Measurements from ENCODE around the gene PDE6B. TPM values are rescaled to one million over a fixed set of nuclear protein-coding genes. Genes with fewer than 3 reads are reported as not detected.

The PDE6B gene
- total RNA-seq, 1 donor from 2014 or later = 12.2 TPM

GRCh38 chr4:675036-675882 lies 49.9 kb downstream of the PDE6B start:
- Mint-ChIP-seq H3K4me3 (peak overlapping the region; percentile 91), H3K9me3 (no peaks in the 10 kb centered on the region), H3K4me1 (ENCODE audit: unreplicated experiment) (peaks cover 5% of the 10 kb centered on the region), H3K27ac (no peak overlapping the region), H3K27me3 (no peaks in the 10 kb centered on the region), H3K36me3 (peaks cover 8% of the 10 kb centered on the region)
- no peak for TF ChIP-seq CTCF (conservative IDR thresholded peaks at IDR 0.05)
- DNase-seq (ENCODE audit: extremely low spot score, unreplicated experiment) = no peak

- Mint-ChIP-seq H3K27me3 (no peaks in the 10 kb centered on the region), H3K4me1 (ENCODE audit: unreplicated experiment) (peaks cover 5% of the 10 kb centered on the region), H3K27ac (no peak overlapping the region), H3K4me3 (peak overlapping the region; percentile 91), H3K36me3 (peaks cover 4% of the 10 kb centered on the region), H3K9me3 (no peaks in the 10 kb centered on the region)
- DNase-seq (ENCODE audit: extremely low spot score, unreplicated experiment) = no peak
- no peak for TF ChIP-seq CTCF (conservative IDR thresholded peaks at IDR 0.05)
These were observed 50.9 kb downstream of the PDE6B start for GRCh38 chr4:675980-676870.

GRCh38 chr4:676871-677235 lies 51.5 kb downstream of the PDE6B start:
- no peak for TF ChIP-seq CTCF (conservative IDR thresholded peaks at IDR 0.05)
- Mint-ChIP-seq H3K27ac (no peak overlapping the region), H3K36me3 (peaks cover 4% of the 10 kb centered on the region), H3K27me3 (no peaks in the 10 kb centered on the region), H3K4me3 (peak overlapping the region; percentile 47), H3K4me1 (ENCODE audit: unreplicated experiment) (peaks cover 5% of the 10 kb centered on the region), H3K9me3 (no peaks in the 10 kb centered on the region)
- no peak for DNase-seq (ENCODE audit: extremely low spot score, unreplicated experiment)

- Mint-ChIP-seq H3K27me3 (no peaks in the 10 kb centered on the region), H3K27ac (no peak overlapping the region), H3K4me1 (ENCODE audit: unreplicated experiment) (peaks cover 5% of the 10 kb centered on the region), H3K9me3 (no peaks in the 10 kb centered on the region), H3K4me3 (peak overlapping the region; percentile 34), H3K36me3 (peaks cover 4% of the 10 kb centered on the region)
- DNase-seq (ENCODE audit: extremely low spot score, unreplicated experiment) = no peak
- TF ChIP-seq CTCF (conservative IDR thresholded peaks at IDR 0.05) = no peak
These were observed 52.3 kb downstream of the PDE6B start for GRCh38 chr4:677431-678293.

All from type B pancreatic cell (in vitro differentiated cells).